GM20431 (cell line): ENCODE data around the gene USP17L11.
"Not testable (repeated sequence)": the region's sequence is repeated elsewhere in the genome, so short reads cannot be mapped to it uniquely, and the experiment has no call there.

Source experiments
- in situ Hi-C: fragments of 300-500 bp; cut with MseI, MboI; formaldehyde crosslinking; loops from one replicate; pipeline ENCODE4 v1.15.0; 2020; ENCODE audit warnings: low sequenced_read_pairs; ENCODE audit not compliant: unreplicated experiment

USP17L11 gene, protein sequence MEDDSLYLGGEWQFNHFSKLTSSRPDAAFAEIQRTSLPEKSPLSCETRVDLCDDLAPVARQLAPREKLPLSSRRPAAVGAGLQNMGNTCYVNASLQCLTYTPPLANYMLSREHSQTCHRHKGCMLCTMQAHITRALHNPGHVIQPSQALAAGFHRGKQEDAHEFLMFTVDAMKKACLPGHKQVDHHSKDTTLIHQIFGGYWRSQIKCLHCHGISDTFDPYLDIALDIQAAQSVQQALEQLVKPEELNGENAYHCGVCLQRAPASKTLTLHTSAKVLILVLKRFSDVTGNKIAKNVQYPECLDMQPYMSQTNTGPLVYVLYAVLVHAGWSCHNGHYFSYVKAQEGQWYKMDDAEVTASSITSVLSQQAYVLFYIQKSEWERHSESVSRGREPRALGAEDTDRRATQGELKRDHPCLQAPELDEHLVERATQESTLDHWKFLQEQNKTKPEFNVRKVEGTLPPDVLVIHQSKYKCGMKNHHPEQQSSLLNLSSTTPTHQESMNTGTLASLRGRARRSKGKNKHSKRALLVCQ

DNA sequence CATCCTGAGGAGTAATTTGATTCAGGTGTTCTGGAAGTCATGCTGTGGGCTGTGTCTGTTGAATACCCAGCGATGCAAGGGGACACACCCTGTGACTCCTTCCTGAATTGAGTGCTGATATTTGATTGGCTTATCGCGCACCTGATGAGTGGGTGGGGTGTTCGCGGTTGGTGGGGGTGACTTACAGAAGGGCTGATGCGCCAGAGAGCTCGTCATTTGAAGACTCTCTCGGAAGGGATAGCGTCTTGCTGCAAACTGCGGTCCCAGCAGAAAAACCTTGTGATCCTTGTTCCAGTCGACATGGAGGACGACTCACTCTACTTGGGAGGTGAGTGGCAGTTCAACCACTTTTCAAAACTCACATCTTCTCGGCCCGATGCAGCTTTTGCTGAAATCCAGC, at the start of gene USP17L11:
Gene USP17L11, plus strand, starts transcription at position 301 of the 400 bp plus-strand sequence. Its CDS starts 0 bp downstream, at position 301.
- in situ Hi-C loops = not testable (repeated sequence)

DNA sequence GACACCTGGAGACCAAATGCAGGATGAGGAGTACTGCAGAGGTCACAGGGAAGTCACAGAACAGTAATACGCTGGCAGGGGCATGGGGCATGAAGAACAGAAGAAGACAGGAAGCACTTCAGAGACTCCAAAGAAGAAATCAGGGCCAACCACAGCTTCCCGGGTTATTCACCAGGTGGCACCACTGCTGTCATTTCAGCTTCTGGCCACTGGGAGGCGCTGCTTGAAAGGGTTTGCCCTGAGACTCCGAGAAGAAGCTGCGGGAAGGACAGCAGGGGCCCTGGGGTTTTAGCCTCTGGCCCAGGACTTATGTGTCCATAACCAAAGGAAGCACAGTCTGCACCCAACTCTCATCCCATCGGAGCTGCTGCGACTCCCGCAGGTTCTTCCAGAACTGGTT, 49.2 kb upstream of the USP17L11 start:
- in situ Hi-C loops = not testable (repeated sequence)

DNA sequence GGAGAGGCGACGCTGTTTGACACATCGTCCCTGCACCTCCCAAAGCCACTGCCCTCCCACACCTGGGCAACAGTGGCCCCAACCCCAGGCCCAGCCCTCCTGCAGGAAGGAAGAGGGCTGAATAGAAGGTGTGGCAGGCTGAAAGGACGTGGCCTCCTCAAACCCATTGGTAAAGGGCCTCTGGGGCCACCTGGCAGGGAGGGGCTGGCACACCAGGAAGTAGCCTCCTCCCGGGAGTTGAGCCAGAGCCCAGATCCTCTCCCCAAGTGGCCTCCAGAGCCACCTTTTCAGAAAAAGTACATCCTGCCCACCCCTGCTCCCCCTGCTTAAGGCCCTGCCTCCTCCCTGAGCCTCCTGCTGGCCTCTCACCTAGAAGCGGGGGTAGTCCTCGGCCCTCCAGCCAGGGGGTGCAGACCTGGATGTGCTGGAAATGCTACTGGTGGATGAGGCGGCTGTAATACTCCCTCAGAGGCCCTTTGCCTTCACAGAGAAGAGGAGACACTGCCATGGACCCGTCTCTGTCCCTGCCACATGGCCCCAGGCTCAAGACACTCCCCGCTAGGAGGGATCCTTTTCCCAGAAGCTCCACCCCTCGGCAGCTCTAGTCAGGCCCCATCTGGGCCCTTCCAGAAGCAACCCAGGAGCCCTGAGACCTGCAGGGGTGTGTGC, 45.3 kb upstream of the USP17L11 start, which contains the start of gene FAM90A26:
Gene FAM90A26, plus strand, starts transcription at position 619 of the 669 bp plus-strand sequence. CDS start 2,764 bp downstream, outside the sequence.
- in situ Hi-C loops = not testable (repeated sequence)

DNA sequence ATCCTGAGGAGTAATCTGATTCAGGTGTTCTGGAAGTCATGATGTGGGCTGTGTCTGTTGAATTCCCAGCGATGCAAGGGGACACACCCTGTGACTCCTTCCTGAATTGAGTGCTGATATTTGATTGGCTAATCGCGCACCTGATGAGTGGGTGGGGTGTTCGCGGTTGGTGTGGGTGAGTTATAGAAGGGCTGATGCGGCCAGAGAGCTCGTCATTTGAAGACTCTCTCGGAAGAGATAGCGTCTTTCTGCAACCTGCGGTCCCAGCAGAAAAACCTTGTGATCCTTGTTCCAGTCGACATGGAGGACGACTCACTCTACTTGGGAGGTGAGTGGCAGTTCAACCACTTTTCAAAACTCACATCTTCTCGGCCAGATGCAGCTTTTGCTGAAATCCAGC, 4.8 kb upstream of the USP17L11 start, which contains the start of gene USP17L10:
Gene USP17L10, plus strand, starts transcription at position 301 of the 400 bp plus-strand sequence. Its CDS starts 0 bp downstream, at position 301.
- in situ Hi-C loops = not testable (repeated sequence)

DNA sequence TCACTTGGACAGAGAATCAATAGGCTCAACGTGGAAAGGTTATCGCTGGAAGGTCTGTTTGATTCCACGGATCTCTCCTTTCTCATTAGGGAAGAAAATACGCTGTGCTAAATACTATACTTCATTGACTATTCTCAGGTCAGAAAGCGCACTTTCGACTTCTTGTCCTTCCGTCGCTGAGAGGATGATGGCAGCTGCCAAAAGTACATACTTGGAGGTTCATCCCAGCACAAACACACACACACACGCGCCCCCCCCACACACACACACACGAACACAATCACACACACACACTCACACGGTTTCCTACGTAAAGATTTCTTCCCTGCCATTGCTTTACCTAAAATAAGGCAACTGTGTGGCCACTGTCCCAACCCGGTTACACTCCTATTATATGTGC, 504 bp upstream of the USP17L11 start:
- in situ Hi-C loops = not testable (repeated sequence)

DNA sequence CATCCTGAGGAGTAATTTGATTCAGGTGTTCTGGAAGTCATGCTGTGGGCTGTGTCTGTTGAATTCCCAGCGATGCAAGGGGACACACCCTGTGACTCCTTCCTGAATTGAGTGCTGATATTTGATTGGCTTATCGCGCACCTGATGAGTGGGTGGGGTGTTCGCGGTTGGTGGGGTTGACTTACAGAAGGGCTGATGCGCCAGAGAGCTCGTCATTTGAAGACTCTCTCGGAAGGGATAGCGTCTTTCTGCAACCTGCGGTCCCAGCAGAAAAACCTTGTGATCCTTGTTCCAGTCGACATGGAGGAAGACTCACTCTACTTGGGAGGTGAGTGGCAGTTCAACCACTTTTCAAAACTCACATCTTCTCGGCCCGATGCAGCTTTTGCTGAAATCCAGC, 4.6 kb downstream of the USP17L11 start, which contains the start of gene USP17L12:
Gene USP17L12, plus strand, starts transcription at position 301 of the 400 bp plus-strand sequence. Its CDS starts 0 bp downstream, at position 301.
- in situ Hi-C loops = not testable (repeated sequence)

DNA sequence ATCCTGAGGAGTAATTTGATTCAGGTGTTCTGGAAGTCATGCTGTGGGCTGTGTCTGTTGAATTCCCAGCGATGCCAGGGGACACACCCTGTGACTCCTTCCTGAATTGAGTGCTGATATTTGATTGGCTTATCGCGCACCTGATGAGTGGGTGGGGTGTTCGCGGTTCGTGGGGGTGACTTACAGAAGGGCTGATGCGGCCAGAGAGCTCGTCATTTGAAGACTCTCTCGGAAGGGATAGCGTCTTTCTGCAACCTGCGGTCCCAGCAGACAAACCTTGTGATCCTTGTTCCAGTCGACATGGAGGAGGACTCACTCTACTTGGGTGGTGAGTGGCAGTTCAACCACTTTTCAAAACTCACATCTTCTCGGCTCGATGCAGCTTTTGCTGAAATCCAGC, 9.4 kb downstream of the USP17L11 start, which contains the start of gene USP17L13:
Gene USP17L13, plus strand, starts transcription at position 301 of the 400 bp plus-strand sequence. Its CDS starts 0 bp downstream, at position 301.
- in situ Hi-C loops = not testable (repeated sequence)

DNA sequence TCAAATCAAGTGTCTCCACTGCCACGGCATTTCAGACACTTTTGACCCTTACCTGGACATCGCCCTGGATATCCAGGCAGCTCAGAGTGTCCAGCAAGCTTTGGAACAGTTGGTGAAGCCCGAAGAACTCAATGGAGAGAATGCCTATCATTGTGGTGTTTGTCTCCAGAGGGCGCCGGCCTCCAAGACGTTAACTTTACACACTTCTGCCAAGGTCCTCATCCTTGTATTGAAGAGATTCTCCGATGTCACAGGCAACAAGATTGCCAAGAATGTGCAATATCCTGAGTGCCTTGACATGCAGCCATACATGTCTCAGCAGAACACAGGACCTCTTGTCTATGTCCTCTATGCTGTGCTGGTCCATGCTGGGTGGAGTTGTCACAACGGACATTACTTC, 15.0 kb downstream of the USP17L11 start:
- in situ Hi-C loops = not testable (repeated sequence)

DNA sequence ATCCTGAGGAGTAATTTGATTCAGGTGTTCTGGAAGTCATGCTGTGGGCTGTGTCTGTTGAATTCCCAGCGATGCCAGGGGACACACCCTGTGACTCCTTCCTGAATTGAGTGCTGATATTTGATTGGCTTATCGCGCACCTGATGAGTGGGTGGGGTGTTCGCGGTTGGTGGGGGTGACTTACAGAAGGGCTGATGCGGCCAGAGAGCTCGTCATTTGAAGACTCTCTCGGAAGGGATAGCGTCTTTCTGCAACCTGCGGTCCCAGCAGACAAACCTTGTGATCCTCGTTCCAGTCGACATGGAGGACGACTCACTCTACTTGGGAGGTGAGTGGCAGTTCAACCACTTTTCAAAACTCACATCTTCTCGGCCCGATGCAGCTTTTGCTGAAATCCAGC, 18.9 kb downstream of the USP17L11 start, which contains the start of gene USP17L15:
Gene USP17L15, plus strand, starts transcription at position 301 of the 400 bp plus-strand sequence. Its CDS starts 0 bp downstream, at position 301.
- in situ Hi-C loops = not testable (repeated sequence)

DNA sequence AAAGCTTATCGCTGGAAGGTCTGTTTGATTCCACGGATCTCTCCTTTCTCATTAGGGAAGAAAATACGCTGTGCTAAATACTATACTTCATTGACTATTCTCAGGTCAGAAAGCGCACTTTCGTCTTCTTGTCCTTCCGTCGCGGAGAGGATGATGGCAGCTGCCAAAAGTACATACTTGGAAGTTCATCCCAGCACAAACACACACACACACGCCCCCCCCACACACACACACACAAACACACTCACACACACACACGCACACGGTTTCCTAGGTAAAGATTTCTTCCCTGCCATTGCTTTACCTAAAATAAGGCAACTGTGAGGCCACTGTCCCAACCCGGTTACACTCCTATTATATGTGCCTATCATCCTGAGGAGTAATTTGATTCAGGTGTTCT, 23.3 kb downstream of the USP17L11 start:
- in situ Hi-C loops = not testable (repeated sequence)

DNA sequence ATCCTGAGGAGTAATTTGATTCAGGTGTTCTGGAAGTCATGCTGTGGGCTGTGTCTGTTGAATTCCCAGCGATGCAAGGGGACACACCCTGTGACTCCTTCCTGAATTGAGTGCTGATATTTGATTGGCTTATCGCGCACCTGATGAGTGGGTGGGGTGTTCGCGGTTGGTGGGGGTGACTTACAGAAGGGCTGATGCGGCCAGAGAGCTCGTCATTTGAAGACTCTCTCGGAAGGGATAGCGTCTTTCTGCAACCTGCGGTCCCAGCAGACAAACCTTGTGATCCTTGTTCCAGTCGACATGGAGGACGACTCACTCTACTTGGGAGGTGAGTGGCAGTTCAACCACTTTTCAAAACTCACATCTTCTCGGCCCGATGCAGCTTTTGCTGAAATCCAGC, 28.4 kb downstream of the USP17L11 start, which contains the start of gene USP17L17:
Gene USP17L17, plus strand, starts transcription at position 301 of the 400 bp plus-strand sequence. Its CDS starts 0 bp downstream, at position 301.
- in situ Hi-C loops = not testable (repeated sequence)

DNA sequence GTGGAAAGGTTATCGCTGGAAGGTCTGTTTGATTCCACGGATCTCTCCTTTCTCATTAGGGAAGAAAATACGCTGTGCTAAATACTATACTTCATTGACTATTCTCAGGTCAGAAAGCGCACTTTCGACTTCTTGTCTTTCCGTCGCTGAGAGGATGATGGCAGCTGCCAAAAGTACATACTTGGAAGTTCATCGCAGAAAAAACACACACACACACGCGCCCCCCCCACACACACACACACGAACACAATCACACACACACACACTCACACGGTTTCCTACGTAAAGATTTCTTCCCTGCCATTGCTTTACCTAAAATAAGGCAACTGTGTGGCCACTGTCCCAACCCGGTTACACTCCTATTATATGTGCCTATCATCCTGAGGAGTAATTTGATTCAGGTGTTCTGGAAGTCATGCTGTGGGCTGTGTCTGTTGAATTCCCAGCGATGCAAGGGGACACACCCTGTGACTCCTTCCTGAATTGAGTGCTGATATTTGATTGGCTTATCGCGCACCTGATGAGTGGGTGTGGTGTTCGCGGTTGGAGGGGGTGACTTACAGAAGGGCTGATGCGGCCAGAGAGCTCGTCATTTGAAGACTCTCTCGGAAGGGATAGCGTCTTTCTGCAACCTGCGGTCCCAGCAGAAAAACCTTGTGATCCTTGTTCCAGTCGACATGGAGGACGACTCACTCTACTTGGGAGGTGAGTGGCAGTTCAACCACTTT, 32.9 kb downstream of the USP17L11 start, which contains the start of gene USP17L18:
Gene USP17L18, plus strand, starts transcription at position 678 of the 728 bp plus-strand sequence. Its CDS starts 0 bp downstream, at position 678.
- in situ Hi-C loops = not testable (repeated sequence)

DNA sequence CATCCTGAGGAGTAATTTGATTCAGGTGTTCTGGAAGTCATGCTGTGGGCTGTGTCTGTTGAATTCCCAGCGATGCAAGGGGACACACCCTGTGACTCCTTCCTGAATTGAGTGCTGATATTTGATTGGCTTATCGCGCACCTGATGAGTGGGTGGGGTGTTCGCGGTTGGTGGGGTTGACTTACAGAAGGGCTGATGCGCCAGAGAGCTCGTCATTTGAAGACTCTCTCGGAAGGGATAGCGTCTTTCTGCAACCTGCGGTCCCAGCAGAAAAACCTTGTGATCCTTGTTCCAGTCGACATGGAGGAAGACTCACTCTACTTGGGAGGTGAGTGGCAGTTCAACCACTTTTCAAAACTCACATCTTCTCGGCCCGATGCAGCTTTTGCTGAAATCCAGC, 37.9 kb downstream of the USP17L11 start, which contains the start of gene USP17L19:
Gene USP17L19, plus strand, starts transcription at position 301 of the 400 bp plus-strand sequence. Its CDS starts 0 bp downstream, at position 301.
- in situ Hi-C loops = not testable (repeated sequence)

DNA sequence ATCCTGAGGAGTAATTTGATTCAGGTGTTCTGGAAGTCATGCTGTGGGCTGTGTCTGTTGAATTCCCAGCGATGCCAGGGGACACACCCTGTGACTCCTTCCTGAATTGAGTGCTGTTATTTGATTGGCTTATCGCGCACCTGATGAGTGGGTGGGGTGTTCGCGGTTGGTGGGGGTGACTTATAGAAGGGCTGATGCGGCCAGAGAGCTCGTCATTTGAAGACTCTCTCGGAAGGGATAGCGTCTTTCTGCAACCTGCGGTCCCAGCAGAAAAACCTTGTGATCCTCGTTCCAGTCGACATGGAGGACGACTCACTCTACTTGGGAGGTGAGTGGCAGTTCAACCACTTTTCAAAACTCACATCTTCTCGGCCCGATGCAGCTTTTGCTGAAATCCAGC, 42.6 kb downstream of the USP17L11 start, which contains the start of gene USP17L20:
Gene USP17L20, plus strand, starts transcription at position 301 of the 400 bp plus-strand sequence. Its CDS starts 0 bp downstream, at position 301.
- in situ Hi-C loops = not testable (repeated sequence)

DNA sequence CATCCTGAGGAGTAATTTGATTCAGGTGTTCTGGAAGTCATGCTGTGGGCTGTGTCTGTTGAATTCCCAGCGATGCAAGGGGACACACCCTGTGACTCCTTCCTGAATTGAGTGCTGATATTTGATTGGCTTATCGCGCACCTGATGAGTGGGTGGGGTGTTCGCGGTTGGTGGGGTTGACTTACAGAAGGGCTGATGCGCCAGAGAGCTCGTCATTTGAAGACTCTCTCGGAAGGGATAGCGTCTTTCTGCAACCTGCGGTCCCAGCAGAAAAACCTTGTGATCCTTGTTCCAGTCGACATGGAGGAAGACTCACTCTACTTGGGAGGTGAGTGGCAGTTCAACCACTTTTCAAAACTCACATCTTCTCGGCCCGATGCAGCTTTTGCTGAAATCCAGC, 47.4 kb downstream of the USP17L11 start, which contains the start of gene USP17L21:
Gene USP17L21, plus strand, starts transcription at position 301 of the 400 bp plus-strand sequence. Its CDS starts 0 bp downstream, at position 301.
- in situ Hi-C loops = not testable (repeated sequence)
